Sigmoid colon (tissue), 7 donors: ENCODE data around the gene TTC39A. TPM values are rescaled to one million over a fixed set of nuclear protein-coding genes. Genes with fewer than 3 reads are reported as not detected.
A peak's percentile ranks its signal among the peaks of the same experiment; 100 is the strongest.

Source experiments
- DNase-seq: peaks from one replicate; pipeline ENCODE4 v3.0.0-alpha.2; 2019
- H3K27ac ChIP-seq, 4 donors: fragments of 200-600 bp; sonication (generic); one replicate each; pipeline ENCODE4 v1.5.1; 2016 to 2019; ENCODE audit warnings: mild to moderate bottlenecking in 1 of 4
- H3K27me3 ChIP-seq, 3 donors: fragments of 200-600 bp; sonication (generic); one replicate each; pipeline ENCODE4 v1.5.1; 2019; ENCODE audit warnings: mild to moderate bottlenecking in 1 of 3
- H3K36me3 ChIP-seq, 4 donors: fragments of 200-600 bp; sonication (generic); one replicate each; pipeline ENCODE4 v1.5.1; 2016 to 2019
- H3K4me1 ChIP-seq, 4 donors: fragments of 200-600 bp; sonication (generic); one replicate each; pipeline ENCODE4 v1.5.1; 2017 to 2019
- H3K4me3 ChIP-seq, 4 donors: fragments of 200-600 bp; sonication (generic); one replicate each; pipeline ENCODE4 v1.5.1; 2017 to 2019; ENCODE audit warnings: mild to moderate bottlenecking in 2 of 4, moderate library complexity in 1 of 4
- H3K9me3 ChIP-seq, 4 donors: fragments of 200-600 bp in 3 of 4; sonication (generic) in 3 of 4; one replicate each; pipeline versions ENCODE4 v1.5.1 to v1.6.1; 2013 to 2019
- EP300 ChIP-seq, 4 donors: sonication (generic); formaldehyde crosslinking; IDR thresholded peaks; one replicate each; pipeline ENCODE4 v1.6.1; 2017; ENCODE audit warnings: antibody characterized with exemption in 4 of 4
- POLR2A ChIP-seq, 2 donors: fragments of 450-650 bp; IDR thresholded peaks; one replicate each; pipeline ENCODE4 v1.6.1; 2016; ENCODE audit warnings: antibody characterized with exemption in 2 of 2, mild to moderate bottlenecking in 2 of 2, moderate library complexity in 2 of 2
- POLR2AphosphoS5 ChIP-seq, 4 donors: sonication (generic); formaldehyde crosslinking; IDR thresholded peaks; one replicate each; pipeline ENCODE4 v1.6.1; 2017; ENCODE audit warnings: antibody characterized with exemption in 4 of 4
- WGBS, 2 donors: extraction: QIAGEN DNeasy Blood & Tissue Kit; methylation state at CpG; one replicate each; pipeline ENCODE4 v1.1.7; 2013; 5-methylcytosine and 5-hydroxymethylcytosine counted together
- intact Hi-C: fragments of 100-400 bp; cut with DNase I; formaldehyde crosslinking; loops from one replicate; pipeline ENCODE4 v1.15.1; 2023
- polyA plus RNA-seq, 3 donors: library from polyadenylated mRNA; stranded (reverse); fragments of 200-250 nt; gene quantifications; one replicate each; pipeline ENCODE4 v1.2.3, GENCODE V29; 2013
- total RNA-seq, 4 donors: library from RNA; depleted of rRNA; stranded (reverse); fragments of >200 nt; gene quantifications; one replicate each; pipeline ENCODE4 v1.1.0, GENCODE V29; 2016
- TF ChIP-seq, protein P1 (sequence below), 4 experiments: fragments of 450-650 bp in 3 of 4; fragments of 200-600 bp in 1 of 4; IDR thresholded peaks; one replicate each; pipeline ENCODE4 v1.5.1; 2016 to 2019; ENCODE audit warnings: antibody characterized with exemption in 4 of 4, mild to moderate bottlenecking in 3 of 4, moderate library complexity in 2 of 4
- donor health status: healthy with polysubstance abuse.
- donor health status: Bipolar disorder and iron deficiency.
- donor health status: healthy.

Gene TTC39A
- total RNA-seq (1 to 10 TPM in 1 of 4 donors, under 1 TPM in 2, not detected in 1; under 0.01 to 1.4 (median 0.14) TPM), polyA plus RNA-seq (10 to 100 TPM; 31.2 to 71.7 (median 65.5) TPM)

DNA sequence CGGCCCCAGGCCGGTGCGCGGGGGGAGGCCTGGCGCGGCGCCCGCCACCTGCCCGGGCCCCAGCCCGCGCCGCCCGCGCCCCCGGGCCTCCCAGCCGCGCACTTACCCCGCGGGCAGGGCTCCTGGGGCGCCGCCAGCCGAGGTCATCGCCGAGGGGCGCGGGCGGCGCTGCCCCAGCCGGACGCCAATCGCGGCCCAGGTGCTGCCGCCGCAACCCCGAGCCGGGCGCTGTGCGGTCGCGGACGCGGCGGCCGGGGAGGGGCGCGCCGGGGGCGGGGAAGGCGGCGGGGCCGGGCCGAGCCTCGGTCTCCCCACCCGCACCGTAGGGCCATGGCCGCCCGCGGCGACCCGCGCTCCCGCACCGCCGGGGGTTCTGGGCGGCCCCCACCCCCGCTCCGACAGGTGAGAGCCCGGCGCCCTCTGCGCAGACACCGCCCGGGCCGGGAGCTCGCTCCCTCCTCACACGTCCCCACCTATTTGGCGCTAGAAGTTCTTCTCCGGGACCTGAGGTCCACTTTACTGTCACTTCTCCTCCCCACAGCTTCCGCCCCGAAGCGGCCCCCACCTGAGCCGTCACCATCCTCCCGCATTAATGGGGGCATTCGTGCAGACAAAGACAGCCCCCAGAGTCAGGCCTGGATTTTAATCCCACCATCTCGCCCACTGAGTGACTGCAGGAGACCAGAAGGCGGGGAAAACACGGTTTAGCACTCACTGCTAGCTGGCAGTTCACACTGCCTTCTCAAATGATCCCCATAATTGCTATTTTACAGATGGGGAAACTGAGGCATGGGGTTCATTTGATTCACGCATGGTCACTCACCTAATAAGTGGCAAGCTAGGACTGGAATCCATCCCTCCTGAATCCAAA is at the start of gene TTC39A:
Gene TTC39A (minus strand): TSS at position 232 of the 871 bp plus-strand sequence. CDS start 85 bp downstream, at position 147.
- TF ChIP-seq, protein P1, sequence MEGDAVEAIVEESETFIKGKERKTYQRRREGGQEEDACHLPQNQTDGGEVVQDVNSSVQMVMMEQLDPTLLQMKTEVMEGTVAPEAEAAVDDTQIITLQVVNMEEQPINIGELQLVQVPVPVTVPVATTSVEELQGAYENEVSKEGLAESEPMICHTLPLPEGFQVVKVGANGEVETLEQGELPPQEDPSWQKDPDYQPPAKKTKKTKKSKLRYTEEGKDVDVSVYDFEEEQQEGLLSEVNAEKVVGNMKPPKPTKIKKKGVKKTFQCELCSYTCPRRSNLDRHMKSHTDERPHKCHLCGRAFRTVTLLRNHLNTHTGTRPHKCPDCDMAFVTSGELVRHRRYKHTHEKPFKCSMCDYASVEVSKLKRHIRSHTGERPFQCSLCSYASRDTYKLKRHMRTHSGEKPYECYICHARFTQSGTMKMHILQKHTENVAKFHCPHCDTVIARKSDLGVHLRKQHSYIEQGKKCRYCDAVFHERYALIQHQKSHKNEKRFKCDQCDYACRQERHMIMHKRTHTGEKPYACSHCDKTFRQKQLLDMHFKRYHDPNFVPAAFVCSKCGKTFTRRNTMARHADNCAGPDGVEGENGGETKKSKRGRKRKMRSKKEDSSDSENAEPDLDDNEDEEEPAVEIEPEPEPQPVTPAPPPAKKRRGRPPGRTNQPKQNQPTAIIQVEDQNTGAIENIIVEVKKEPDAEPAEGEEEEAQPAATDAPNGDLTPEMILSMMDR (IDR thresholded peaks at IDR 0.05), result no peak
- TF ChIP-seq POLR2AphosphoS5 (IDR thresholded peaks at IDR 0.05), result no peak
- TF ChIP-seq POLR2A (IDR thresholded peaks at IDR 0.05), result no peak
- TF ChIP-seq EP300 (IDR thresholded peaks at IDR 0.05), result no peak
- Histone ChIP-seq H3K4me3 (peak within 1 kb of the TSS; percentile 4 to 54 (median 48)), H3K27ac (no peak within 1 kb of the TSS), H3K9me3 (no peaks in the 10 kb centered on the region), H3K4me1 (peaks cover 0 to 14% (median 10%) of the 10 kb centered on the region in 4 donors), H3K27me3 (peaks cover 0 to 15% (median 7%) of the 10 kb centered on the region in 3 donors), H3K36me3 (no peaks in the 10 kb centered on the region)
- no peak for DNase-seq
- 2 to 3% methylated on average over 87 of the region's 87 CpGs for WGBS, 2 donors
- intact Hi-C loops, result no loop called here

DNA sequence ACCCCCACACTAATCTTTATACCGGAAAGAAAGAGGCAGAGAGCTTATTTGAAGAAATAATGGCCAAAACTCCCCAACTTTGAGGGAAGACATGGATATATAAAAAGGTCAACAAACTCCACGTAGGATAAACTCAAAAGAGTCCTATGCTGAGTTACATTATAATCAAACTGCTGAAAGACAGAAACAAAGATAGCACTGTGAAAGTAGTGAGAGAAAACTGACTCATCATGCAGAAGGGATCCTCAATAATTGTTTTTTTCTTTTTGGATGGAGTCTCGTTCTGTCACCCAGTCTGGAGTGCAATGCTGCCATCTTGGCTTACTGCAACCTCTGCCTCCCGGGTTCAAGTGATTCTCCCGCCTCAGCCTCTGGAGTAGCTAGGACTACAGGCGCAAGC is 48.5 kb upstream of the TTC39A start:
- WGBS, 2 donors, result 97% methylated on average over 6 of the region's 6 CpGs
- Histone ChIP-seq H3K9me3 (peaks cover 0 to 5% (median 0%) of the 10 kb centered on the region in 4 donors), H3K4me3 (no peak overlapping the region), H3K4me1 (no peaks in the 10 kb centered on the region), H3K36me3 (peaks cover 0 to 44% (median 13%) of the 10 kb centered on the region in 4 donors), H3K27me3 (no peaks in the 10 kb centered on the region), H3K27ac (no peak overlapping the region)
- intact Hi-C loops, result no loop called here
- DNase-seq, result no peak
- TF ChIP-seq POLR2A (IDR thresholded peaks at IDR 0.05), result no peak
- TF ChIP-seq EP300 (IDR thresholded peaks at IDR 0.05), result no peak
- TF ChIP-seq POLR2AphosphoS5 (IDR thresholded peaks at IDR 0.05), result no peak
- TF ChIP-seq, protein P1 (IDR thresholded peaks at IDR 0.05), result no peak

DNA sequence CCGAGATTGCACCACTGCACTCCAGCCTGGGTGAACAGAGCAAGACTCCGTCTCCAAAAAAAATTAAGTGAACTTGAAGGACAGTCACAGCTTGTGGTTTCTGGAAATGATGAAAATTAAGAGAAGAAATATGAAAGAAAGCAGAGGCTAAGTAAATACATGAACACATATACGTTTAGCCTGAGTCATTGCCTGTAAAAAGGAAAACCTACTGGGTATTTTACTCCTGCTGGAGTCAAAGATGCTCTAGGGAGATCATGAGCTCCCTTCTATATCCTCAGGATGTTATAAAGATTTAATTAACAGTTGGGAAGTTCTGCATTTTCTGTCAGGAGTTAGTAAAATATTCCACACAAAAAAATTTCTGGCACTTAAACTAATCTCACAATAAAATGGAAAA is 43.5 kb upstream of the TTC39A start:
- no peaks in the 10 kb centered on the region for H3K4me1 ChIP-seq
- no peak overlapping the region for H3K4me3 ChIP-seq
- H3K9me3 ChIP-seq, result no peaks in the 10 kb centered on the region
- intact Hi-C loops, result no loop called here
- TF ChIP-seq EP300 (IDR thresholded peaks at IDR 0.05) (no peak), POLR2A (IDR thresholded peaks at IDR 0.05) (no peak), POLR2AphosphoS5 (IDR thresholded peaks at IDR 0.05) (no peak)
- TF ChIP-seq, protein P1 (IDR thresholded peaks at IDR 0.05), result no peak
- WGBS, 2 donors, result 94 to 97% methylated on average over 3 of the region's 3 CpGs
- no peaks in the 10 kb centered on the region for H3K27me3 ChIP-seq
- H3K36me3 ChIP-seq, result peaks cover 0 to 55% (median 17%) of the 10 kb centered on the region in 4 donors
- H3K27ac ChIP-seq, result no peak overlapping the region
- DNase-seq, result no peak

DNA sequence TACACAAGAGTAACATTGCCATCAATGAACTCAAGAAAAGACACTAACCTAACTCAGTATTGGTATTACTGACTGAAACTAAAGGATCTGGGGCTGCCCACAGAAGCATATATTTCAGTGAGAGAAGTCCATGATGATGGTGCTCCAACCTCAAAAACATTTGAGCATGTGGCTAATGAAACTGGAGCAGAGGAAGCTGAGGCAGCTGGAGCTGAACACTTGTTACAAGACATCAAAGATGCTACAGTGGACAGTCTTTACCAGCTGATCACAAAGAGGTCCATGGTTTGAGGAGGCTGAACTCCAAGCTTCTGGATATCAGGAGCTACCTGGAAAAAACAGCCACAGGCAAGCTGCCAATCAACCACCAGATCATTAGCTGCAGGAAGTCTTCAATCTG is 42.2 kb upstream of the TTC39A start:
- Histone ChIP-seq H3K36me3 (peaks cover 0 to 59% (median 17%) of the 10 kb centered on the region in 4 donors), H3K9me3 (no peaks in the 10 kb centered on the region), H3K27me3 (no peaks in the 10 kb centered on the region), H3K4me1 (no peaks in the 10 kb centered on the region), H3K27ac (no peak overlapping the region), H3K4me3 (no peak overlapping the region)
- DNase-seq, result no peak
- TF ChIP-seq, protein P1 (IDR thresholded peaks at IDR 0.05), result no peak
- TF ChIP-seq EP300 (IDR thresholded peaks at IDR 0.05), result no peak
- TF ChIP-seq POLR2AphosphoS5 (IDR thresholded peaks at IDR 0.05), result no peak
- TF ChIP-seq POLR2A (IDR thresholded peaks at IDR 0.05), result no peak
- intact Hi-C loops, result no loop called here
